Measurements from ENCODE around the gene SAFB2. TPM values are rescaled to one million over a fixed set of nuclear protein-coding genes. Genes with fewer than 3 reads are reported as not detected.
A peak's percentile ranks its signal among the peaks of the same experiment; 100 is the strongest.

SAFB2 gene
- total RNA-seq, 1 donor from 2014 or later = 53.3 TPM

- no peak overlapping the region for H3K4me3 ChIP-seq
- DNase-seq (ENCODE audit: low spot score) = no peak
- no peaks in the 10 kb centered on the region for H3F3A ChIP-seq (ENCODE audit: low read depth)
These were observed 76.6 kb downstream of the SAFB2 start for GRCh38 chr19:5545984-5546383.

GRCh38 chr19:5545051-5545450 lies 77.5 kb downstream of the SAFB2 start:
- Mint-ChIP-seq H3K27ac (peak overlapping the region; percentile 76), H3K27me3 (ENCODE audit: insufficient read depth, low read depth) (peaks cover 16% of the 10 kb centered on the region), H3K4me3 (peak overlapping the region; percentile 41), H3K9me3 (no peaks in the 10 kb centered on the region), H3K4me1 (peaks cover 27% of the 10 kb centered on the region), H3K36me3 (no peaks in the 10 kb centered on the region)
- no peak overlapping the region for H3K4me2 ChIP-seq
- H3K27me3 ChIP-seq = no peaks in the 10 kb centered on the region
- H3K79me2 ChIP-seq (ENCODE audit: low read depth) = no peaks in the 10 kb centered on the region
- H3K9me3 ChIP-seq (ENCODE audit: low read depth) = no peaks in the 10 kb centered on the region
- H3K36me3 ChIP-seq = no peaks in the 10 kb centered on the region
- H3K4me1 ChIP-seq = no peaks in the 10 kb centered on the region
- DNase-seq (ENCODE audit: low spot score) = no peak
- no peak overlapping the region for H3K4me3 ChIP-seq
- H3F3A ChIP-seq (ENCODE audit: low read depth) = no peaks in the 10 kb centered on the region
- TF ChIP-seq CTCF (IDR thresholded peaks at IDR 0.05) (no peak), EZH2 (IDR thresholded peaks at IDR 0.05) (no peak), EZH2phosphoT487 (IDR thresholded peaks at IDR 0.05) (no peak)
- no peak overlapping the region for H3K9ac ChIP-seq
- no peak overlapping the region for H3K27ac ChIP-seq
- no peak overlapping the region for H2AFZ ChIP-seq (replicated peaks)
- H4K20me1 ChIP-seq (ENCODE audit: low read depth) = no peaks in the 10 kb centered on the region

More at GRCh38 chr19:5545984-5546383, 76.6 kb downstream of the SAFB2 start:
- H2AFZ ChIP-seq (replicated peaks) = no peak overlapping the region
- no peak for TF ChIP-seq EZH2 (IDR thresholded peaks at IDR 0.05)
- no peak for TF ChIP-seq EZH2phosphoT487 (IDR thresholded peaks at IDR 0.05)
- TF ChIP-seq CTCF (IDR thresholded peaks at IDR 0.05) = no peak
- H3K27me3 ChIP-seq = no peaks in the 10 kb centered on the region
- no peaks in the 10 kb centered on the region for H3K36me3 Mint-ChIP-seq
- peaks cover 15% of the 10 kb centered on the region for H3K27me3 Mint-ChIP-seq (ENCODE audit: insufficient read depth, low read depth)
- peak overlapping the region; percentile 6 for H3K27ac Mint-ChIP-seq
- H3K4me1 Mint-ChIP-seq = peaks cover 25% of the 10 kb centered on the region
- H3K4me3 Mint-ChIP-seq = no peak overlapping the region
- H3K4me1 ChIP-seq = no peaks in the 10 kb centered on the region
- no peaks in the 10 kb centered on the region for H3K9me3 ChIP-seq (ENCODE audit: low read depth)
- no peaks in the 10 kb centered on the region for H4K20me1 ChIP-seq (ENCODE audit: low read depth)
- H3K79me2 ChIP-seq (ENCODE audit: low read depth) = no peaks in the 10 kb centered on the region
- no peaks in the 10 kb centered on the region for H3K9me3 Mint-ChIP-seq
- H3K9ac ChIP-seq = no peak overlapping the region
- no peak overlapping the region for H3K4me2 ChIP-seq
- no peak overlapping the region for H3K27ac ChIP-seq
- H3K36me3 ChIP-seq = no peaks in the 10 kb centered on the region

GRCh38 chr19:5542665-5543064 lies 79.9 kb downstream of the SAFB2 start:
- DNase-seq (ENCODE audit: low spot score) = peak; percentile 40
- Histone ChIP-seq H3F3A (ENCODE audit: low read depth) (peaks cover 9% of the 10 kb centered on the region), H4K20me1 (ENCODE audit: low read depth) (no peaks in the 10 kb centered on the region), H3K9ac (no peak overlapping the region), H2AFZ (replicated peaks) (no peak overlapping the region), H3K27me3 (no peaks in the 10 kb centered on the region), H3K4me3 (no peak overlapping the region), H3K79me2 (ENCODE audit: low read depth) (no peaks in the 10 kb centered on the region), H3K9me3 (ENCODE audit: low read depth) (no peaks in the 10 kb centered on the region), H3K36me3 (no peaks in the 10 kb centered on the region), H3K4me2 (no peak overlapping the region), H3K27ac (no peak overlapping the region), H3K4me1 (peaks cover 7% of the 10 kb centered on the region)
- TF ChIP-seq CTCF (IDR thresholded peaks at IDR 0.05) (peak; percentile 27), EZH2 (IDR thresholded peaks at IDR 0.05) (no peak)
- Mint-ChIP-seq H3K27ac (peak overlapping the region; percentile 94), H3K27me3 (ENCODE audit: insufficient read depth, low read depth) (peaks cover 14% of the 10 kb centered on the region), H3K36me3 (no peaks in the 10 kb centered on the region), H3K9me3 (no peaks in the 10 kb centered on the region), H3K4me1 (peaks cover 30% of the 10 kb centered on the region), H3K4me3 (peak overlapping the region; percentile 38)
